K562 (cell line): ENCODE results near the gene IFNGR2. TPM values are rescaled to one million over a fixed set of nuclear protein-coding genes. Genes with fewer than 3 reads are reported as not detected.

ENCODE experiments used
- ATAC-seq: fragments of 200-7000 bp; cut with Tn5 transposase; 3 replicates; pipeline ENCODE4 v1.9.1; 2020; ENCODE audit warnings: moderate library complexity
- BruUV-seq: library from RNA; stranded (reverse); fragments of 400-500 nt; replicated peaks from 2 replicates; lab custom pipeline; 2021; lab: Mats Ljungman, UMichigan
- CTCF ChIA-PET: fragments of 300-600 bp; formaldehyde crosslinking; extraction: SDS; loops from one replicate; lab custom pipeline; 2021; ENCODE audit warnings: low intra/inter-chr PET ratio; lab: Yijun Ruan, JAX
- POLR2A ChIA-PET: fragments of 300-600, 350-650 bp; sonication (Branson Sonifier 250); formaldehyde crosslinking; extraction: SDS; loops from one replicate; lab custom pipeline; 2021; ENCODE audit warnings: antibody characterized with exemption, inconsistent platforms; lab: Yijun Ruan, JAX
- DNase-seq, 4 experiments: peaks; one replicate each; pipeline versions ENCODE4 v3.0.0 to v3.0.0-alpha.2; 2011 to 2018; ENCODE audit warnings: low spot score in 3 of 4, mixed read lengths in 3 of 4; ENCODE audit errors: extremely low read depth in 1 of 4
- FAIRE-seq: peaks from 2 replicates; lab custom pipeline; 2011; peaks lifted over from hg19 to GRCh38; lab: Jason Lieb, UNC
- H2AFZ ChIP-seq: 2 replicates; pipeline ENCODE4 v1.6.0; 2011; ENCODE audit warnings: low read depth, low read length, control low read depth, inconsistent platforms
- H3K27ac ChIP-seq: fragments of 200-600 bp; 3 replicates; pipeline ENCODE4 v1.8.0; 2011; ENCODE audit warnings: low read depth, mild to moderate bottlenecking, control low read depth, inconsistent platforms, low read length, moderate library complexity, mixed read lengths; ENCODE audit errors: extremely low read depth
- H3K27me3 ChIP-seq, 2 experiments: fragments of 300-600 bp in 1 of 2; 2 replicates in 1 of 2; 3 replicates in 1 of 2; pipeline versions ENCODE4 v1.6.0 to v1.8.0; 2011; ENCODE audit warnings: inconsistent platforms in 2 of 2, low read length in 2 of 2, mild to moderate bottlenecking in 1 of 2, mixed read lengths in 1 of 2, moderate library complexity in 1 of 2; ENCODE audit not compliant: control insufficient read depth in 2 of 2, insufficient read depth in 2 of 2
- H3K36me3 ChIP-seq: fragments of 300-600 bp; 3 replicates; pipeline ENCODE4 v1.8.0; 2011; ENCODE audit warnings: mild to moderate bottlenecking, low read length, inconsistent platforms; ENCODE audit not compliant: control insufficient read depth, insufficient read depth
- H3K4me1 ChIP-seq, 2 experiments: fragments of 200-600 bp in 1 of 2; replicated peaks in 1 of 2; 2 replicates in 1 of 2; 3 replicates in 1 of 2; pipeline versions ENCODE4 v1.5.1 to v1.8.0; 2011; ENCODE audit warnings: inconsistent platforms in 2 of 2, low read length in 2 of 2, mild to moderate bottlenecking in 1 of 2, mixed read lengths in 1 of 2, moderate library complexity in 1 of 2; ENCODE audit not compliant: control insufficient read depth in 2 of 2, insufficient read depth in 2 of 2
- H3K4me2 ChIP-seq: 2 replicates; pipeline ENCODE4 v1.6.1; 2011; ENCODE audit warnings: low read length, control low read depth, inconsistent platforms, mixed read lengths; ENCODE audit not compliant: insufficient read depth
- H3K4me3 ChIP-seq: fragments of 200-600 bp; sonication (generic), shearing (Covaris generic); 2 replicates; pipeline ENCODE4 v1.5.1; 2016; ENCODE audit warnings: control low read depth, inconsistent platforms
- H3K79me2 ChIP-seq: fragments of 200-600 bp; 3 replicates; pipeline ENCODE4 v1.8.0; 2011; ENCODE audit warnings: low read length, inconsistent platforms; ENCODE audit not compliant: control insufficient read depth, insufficient read depth
- H3K9ac ChIP-seq, 2 experiments: 2 replicates each; pipeline versions ENCODE4 v1.6.0 to v1.6.1; 2011; ENCODE audit warnings: low read depth in 2 of 2, low read length in 2 of 2, control low read depth in 1 of 2, inconsistent platforms in 1 of 2, mild to moderate bottlenecking in 1 of 2, mixed read lengths in 1 of 2; ENCODE audit not compliant: insufficient read depth in 1 of 2
- H3K9me1 ChIP-seq: one replicate; pipeline ENCODE4 v1.6.0; 2011; ENCODE audit warnings: inconsistent platforms, mild to moderate bottlenecking, low read length, moderate library complexity; ENCODE audit not compliant: control insufficient read depth, insufficient read depth
- H3K9me3 ChIP-seq: replicated peaks from 2 replicates; pipeline ENCODE4 v1.5.1; 2011; ENCODE audit warnings: low read depth, low read length, inconsistent platforms; ENCODE audit not compliant: control insufficient read depth, insufficient read depth
- H4K20me1 ChIP-seq: replicated peaks from 2 replicates; pipeline ENCODE4 v1.6.1; 2011; ENCODE audit warnings: low read length, inconsistent platforms, mixed read lengths; ENCODE audit not compliant: control insufficient read depth, insufficient read depth
- BDP1 ChIP-seq: IDR thresholded peaks from 3 replicates; pipeline ENCODE4 v1.6.1; 2011; ENCODE audit not compliant: insufficient read length, insufficient read depth
- DDX20 ChIP-seq: fragments of 450-650 bp; IDR thresholded peaks from 2 replicates; pipeline ENCODE4 v1.6.1; 2016; ENCODE audit warnings: missing genetic modification characterization, low read depth, mild to moderate bottlenecking, missing compliant biosample characterization, moderate library complexity
- E4F1 ChIP-seq: fragments of 250-450 bp; sonication (Bioruptor Pico); IDR thresholded peaks from 2 replicates; pipeline ENCODE4 v1.5.0; 2021; ENCODE audit warnings: mild to moderate bottlenecking, borderline replicate concordance
- FOXM1 ChIP-seq, 2 experiments: fragments of 450-650 bp in 1 of 2; sonication (generic) in 1 of 2; formaldehyde crosslinking in 1 of 2; IDR thresholded peaks; 2 replicates each; pipeline versions ENCODE4 v1.6.1 to v1.9.0; 2017 to 2022; ENCODE audit warnings: low read depth in 2 of 2, mild to moderate bottlenecking in 2 of 2, missing genetic modification reagents in 1 of 2, moderate library complexity in 1 of 2
- NELFE ChIP-seq: IDR thresholded peaks from 2 replicates; pipeline ENCODE4 v1.6.1; 2011; ENCODE audit warnings: mild to moderate bottlenecking; ENCODE audit not compliant: insufficient read depth, insufficient read length
- PHTF2 ChIP-seq: fragments of 250-450 bp; sonication (Bioruptor Pico); IDR thresholded peaks from 2 replicates; pipeline ENCODE4 v1.5.0; 2021; ENCODE audit warnings: mild to moderate bottlenecking
- RBFOX2 ChIP-seq: fragments of 200-400 bp; formaldehyde crosslinking; IDR thresholded peaks from 2 replicates; pipeline ENCODE4 v1.6.1; 2017; ENCODE audit warnings: low read depth, mild to moderate bottlenecking, low read length, moderate library complexity
- SMAD4 ChIP-seq: fragments of 250-450 bp; sonication (Bioruptor Pico); conservative IDR thresholded peaks from 2 replicates; pipeline ENCODE4 v1.8.0; 2021; ENCODE audit warnings: inconsistent platforms, mild to moderate bottlenecking, moderate library complexity
- STAT5A ChIP-seq: IDR thresholded peaks from 2 replicates; pipeline ENCODE4 v1.6.1; 2012; ENCODE audit warnings: low read length, inconsistent platforms, borderline replicate concordance
- TCF3 ChIP-seq: sonication (generic); formaldehyde crosslinking; IDR thresholded peaks from 2 replicates; pipeline ENCODE4 v1.4.0; 2020; ENCODE audit warnings: mild to moderate bottlenecking, missing genetic modification reagents
- ZBTB5 ChIP-seq: fragments of 450-650 bp; IDR thresholded peaks from 2 replicates; pipeline ENCODE4 v1.6.1; 2017; ENCODE audit warnings: antibody characterized with exemption
- ZBTB7A ChIP-seq: IDR thresholded peaks from 2 replicates; pipeline ENCODE4 v1.6.1; 2011; ENCODE audit warnings: low read depth, mild to moderate bottlenecking, low read length, moderate library complexity, borderline replicate concordance; ENCODE audit not compliant: control insufficient read depth
- ZNF586 ChIP-seq: fragments of 450-650 bp; formaldehyde crosslinking; conservative IDR thresholded peaks from 2 replicates; pipeline ENCODE4 v1.4.0; 2020; ENCODE audit warnings: mild to moderate bottlenecking, moderate library complexity
- WGBS: fragments of 100-300 bp; shearing (Covaris generic); methylation state at CpG from one replicate; pipeline ENCODE4 v1.1.6; 2016; ENCODE audit warnings: low coverage, mixed read lengths; ENCODE audit not compliant: insufficient coverage; ENCODE audit errors: missing lambda C conversion rate; 5-methylcytosine and 5-hydroxymethylcytosine counted together
- in situ Hi-C: fragments of 300-500 bp; cut with MboI; formaldehyde crosslinking; loops from 4 replicates; pipeline ENCODE4 v1.15.0; 2018; ENCODE audit warnings: inconsistent platforms, mixed read lengths
- intact Hi-C: fragments of 100-400 bp; cut with micrococcal nuclease; formaldehyde crosslinking; loops from 2 replicates; pipeline ENCODE4 v1.14.2; 2022
- polyA plus RNA-seq, 8 experiments: library from polyadenylated mRNA; depleted of rRNA in 4 of 8; stranded (reverse) in 5 of 8; unstranded in 3 of 8; fragments of >200 nt; fragmentation: Nextera tagmentation in 2 of 8; fragmentation: Illumina TruSeq in 1 of 8; extraction: Ambion mirVana in 2 of 8; extraction: Trizol in 1 of 8; gene quantifications; 2 replicates each; pipeline versions ENCODE4 v1.2.1 to v1.2.3, GENCODE V29; 2011 to 2014; ENCODE audit warnings: inconsistent platforms in 1 of 8, missing spikeins in 1 of 8
- total RNA-seq, 7 experiments: library from RNA; depleted of rRNA in 6 of 7; stranded (reverse); fragments of >200 nt in 6 of 7; fragmentation: Illumina TruSeq in 2 of 7; extraction: Trizol in 2 of 7; gene quantifications; 2 replicates each; pipeline versions ENCODE4 v1.2.1 to v1.2.3, GENCODE V29; 2011 to 2021; ENCODE audit warnings: low replicate concordance in 1 of 7
- TF ChIP-seq, protein P1 (sequence below): fragments of 150-350 bp; IDR thresholded peaks from 2 replicates; pipeline ENCODE4 v1.6.1; 2014; ENCODE audit warnings: low read depth, mild to moderate bottlenecking, low read length, borderline replicate concordance

The IFNGR2 gene
- total and polyA plus RNA-seq, 9 of the 15 experiments (the other 6 are each of a cell fraction or from before 2014, with no cell fraction given): 6.7 to 58.0 (median 28.5) TPM

GRCh38 chr21:33425825-33426224, 22.6 kb downstream of the IFNGR2 start (continued):
- no peak for TF ChIP-seq NELFE
- no peak for TF ChIP-seq RBFOX2
- no peak for TF ChIP-seq SMAD4 (CRISPR knock-in tag)
- TF ChIP-seq ZNF586 (CRISPR knock-in tag): no peak
- TF ChIP-seq PHTF2 (CRISPR knock-in tag): no peak
- no peak for TF ChIP-seq ZBTB7A
- no peak for TF ChIP-seq ZBTB5
- no peak for TF ChIP-seq BDP1

DNA sequence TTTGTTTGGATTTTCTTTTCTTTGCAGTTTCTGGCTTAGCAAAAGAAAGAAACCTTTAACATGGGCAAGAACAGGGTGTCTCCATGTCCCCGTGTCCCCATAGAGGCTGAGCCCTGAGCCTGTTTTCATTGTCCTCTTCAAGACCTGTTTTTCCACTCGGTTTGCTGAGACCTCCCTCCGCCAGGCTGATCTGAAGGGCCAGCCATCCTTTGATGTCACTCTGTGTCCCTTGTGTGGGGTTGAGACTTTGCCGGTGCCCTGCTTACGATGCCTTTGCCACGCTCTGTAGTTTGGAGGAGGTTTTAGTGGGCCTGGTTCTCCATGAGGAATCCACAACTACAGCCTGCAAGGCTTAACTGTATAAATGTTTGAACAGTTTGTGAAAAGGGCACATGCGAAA, 23.8 kb downstream of the IFNGR2 start:
- WGBS: 72% methylated on average over 7 of the region's 7 CpGs
- ChIA-PET CTCF (no interaction called here), POLR2A (interaction anchor here (0.6 to 1.1 kb wide), 3 partner anchors 10 to 204 kb away, joined by 3 to 5 read pairs (median 4); no protein-coding TSS in a partner anchor)
- Histone ChIP-seq H3K4me2 (no peak overlapping the region), H3K79me2 (no peaks in the 10 kb centered on the region), H3K9ac (no peak overlapping the region), H3K4me3 (no peak overlapping the region), H3K27me3 (no peaks in the 10 kb centered on the region), H3K9me1 (no peaks in the 10 kb centered on the region), H3K9me3 (no peaks in the 10 kb centered on the region), H2AFZ (no peak overlapping the region), H4K20me1 (no peaks in the 10 kb centered on the region), H3K36me3 (peaks cover 61% of the 10 kb centered on the region; the same call in 2 of the 3 replicates), H3K4me1 (no peaks in the 10 kb centered on the region), H3K27ac (no peak overlapping the region)
- in situ Hi-C loops: no loop called here
- FAIRE-seq (peak; percentile 56), ATAC-seq (no peak), DNase-seq (no peak)
- BruUV-seq: no TSS peak
- intact Hi-C loops: no loop called here
- no peak for TF ChIP-seq TCF3 (CRISPR knock-in tag)
- TF ChIP-seq, protein P1, sequence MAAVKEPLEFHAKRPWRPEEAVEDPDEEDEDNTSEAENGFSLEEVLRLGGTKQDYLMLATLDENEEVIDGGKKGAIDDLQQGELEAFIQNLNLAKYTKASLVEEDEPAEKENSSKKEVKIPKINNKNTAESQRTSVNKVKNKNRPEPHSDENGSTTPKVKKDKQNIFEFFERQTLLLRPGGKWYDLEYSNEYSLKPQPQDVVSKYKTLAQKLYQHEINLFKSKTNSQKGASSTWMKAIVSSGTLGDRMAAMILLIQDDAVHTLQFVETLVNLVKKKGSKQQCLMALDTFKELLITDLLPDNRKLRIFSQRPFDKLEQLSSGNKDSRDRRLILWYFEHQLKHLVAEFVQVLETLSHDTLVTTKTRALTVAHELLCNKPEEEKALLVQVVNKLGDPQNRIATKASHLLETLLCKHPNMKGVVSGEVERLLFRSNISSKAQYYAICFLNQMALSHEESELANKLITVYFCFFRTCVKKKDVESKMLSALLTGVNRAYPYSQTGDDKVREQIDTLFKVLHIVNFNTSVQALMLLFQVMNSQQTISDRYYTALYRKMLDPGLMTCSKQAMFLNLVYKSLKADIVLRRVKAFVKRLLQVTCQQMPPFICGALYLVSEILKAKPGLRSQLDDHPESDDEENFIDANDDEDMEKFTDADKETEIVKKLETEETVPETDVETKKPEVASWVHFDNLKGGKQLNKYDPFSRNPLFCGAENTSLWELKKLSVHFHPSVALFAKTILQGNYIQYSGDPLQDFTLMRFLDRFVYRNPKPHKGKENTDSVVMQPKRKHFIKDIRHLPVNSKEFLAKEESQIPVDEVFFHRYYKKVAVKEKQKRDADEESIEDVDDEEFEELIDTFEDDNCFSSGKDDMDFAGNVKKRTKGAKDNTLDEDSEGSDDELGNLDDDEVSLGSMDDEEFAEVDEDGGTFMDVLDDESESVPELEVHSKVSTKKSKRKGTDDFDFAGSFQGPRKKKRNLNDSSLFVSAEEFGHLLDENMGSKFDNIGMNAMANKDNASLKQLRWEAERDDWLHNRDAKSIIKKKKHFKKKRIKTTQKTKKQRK: no peak
- TF ChIP-seq STAT5A: no peak
- TF ChIP-seq DDX20 (tag): no peak
- no peak for TF ChIP-seq FOXM1 (IDR thresholded peaks at IDR 0.05; ENCODE audit: low read depth)
- TF ChIP-seq FOXM1 (CRISPR knock-in tag; IDR thresholded peaks at IDR 0.05; ENCODE audit: low read depth): no peak
- TF ChIP-seq E4F1 (CRISPR knock-in tag): no peak
